ENCODE data around the gene PARD3B. TPM values are rescaled to one million over a fixed set of nuclear protein-coding genes. Genes with fewer than 3 reads are reported as not detected.

The PARD3B gene
- total and polyA plus RNA-seq, 2 of the 4 experiments (the other 2 are of a cell fraction), result 3.3 to 15.6 TPM

DNA sequence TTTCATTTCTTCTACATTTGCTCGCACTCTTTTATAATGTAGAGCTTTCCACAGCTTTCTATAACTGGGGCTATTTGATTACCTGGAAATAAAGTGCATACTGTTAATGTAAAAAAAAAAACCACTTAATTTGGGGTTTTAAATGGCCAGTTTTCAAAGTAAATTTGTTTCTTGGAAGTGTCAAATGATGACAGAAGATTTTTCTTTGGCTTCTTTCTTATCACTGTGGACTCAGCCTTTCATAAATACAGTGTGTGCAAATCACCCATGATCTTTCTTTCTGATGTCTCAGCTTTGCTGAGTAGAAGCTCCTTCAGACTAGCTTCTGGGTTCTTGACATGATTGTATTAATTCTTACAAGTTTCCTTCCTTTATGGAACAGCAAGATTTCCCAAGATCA, 525.6 kb downstream of the PARD3B start:
- H3K9me3 ChIP-seq (ENCODE audit: control insufficient read depth, insufficient read depth, low read length), result no peaks in the 10 kb centered on the region
- H3K27ac ChIP-seq (ENCODE audit: insufficient read depth, low read length), result no peak overlapping the region
- no peak overlapping the region for H2BK120ac ChIP-seq (ENCODE audit: low read depth, low read length)
- intact Hi-C loops (cut with micrococcal nuclease) (no loop called here), dilution Hi-C loops (cut with HindIII; ENCODE audit: low sequenced_read_pairs, unreplicated experiment) (no loop called here), in situ Hi-C loops (cut with MboI; ENCODE audit: low sequenced_read_pairs) (no loop called here)
- TF ChIP-seq CEBPB (IDR thresholded peaks at IDR 0.05; ENCODE audit: low read depth, low read length) (no peak), BHLHE40 (IDR thresholded peaks at IDR 0.05; ENCODE audit: low read depth, low read length) (no peak), MAZ (IDR thresholded peaks at IDR 0.05; ENCODE audit: borderline replicate concordance, low read depth, low read length) (no peak), MAFK (IDR thresholded peaks at IDR 0.05; ENCODE audit: low read depth, low read length) (no peak), RCOR1 (IDR thresholded peaks at IDR 0.05; ENCODE audit: insufficient replicate concordance, low read length) (no peak), RAD21 (IDR thresholded peaks at IDR 0.05; ENCODE audit: low read length) (no peak), FOS (IDR thresholded peaks at IDR 0.05; ENCODE audit: low read depth, low read length) (no peak), SMC3 (IDR thresholded peaks at IDR 0.05; ENCODE audit: low read depth, low read length) (no peak), MXI1 (IDR thresholded peaks at IDR 0.05; ENCODE audit: borderline replicate concordance, low read depth, low read length) (no peak), NFE2L2 (IDR thresholded peaks at IDR 0.05; ENCODE audit: low read depth, low read length) (no peak)
- TF ChIP-seq, protein P1, sequence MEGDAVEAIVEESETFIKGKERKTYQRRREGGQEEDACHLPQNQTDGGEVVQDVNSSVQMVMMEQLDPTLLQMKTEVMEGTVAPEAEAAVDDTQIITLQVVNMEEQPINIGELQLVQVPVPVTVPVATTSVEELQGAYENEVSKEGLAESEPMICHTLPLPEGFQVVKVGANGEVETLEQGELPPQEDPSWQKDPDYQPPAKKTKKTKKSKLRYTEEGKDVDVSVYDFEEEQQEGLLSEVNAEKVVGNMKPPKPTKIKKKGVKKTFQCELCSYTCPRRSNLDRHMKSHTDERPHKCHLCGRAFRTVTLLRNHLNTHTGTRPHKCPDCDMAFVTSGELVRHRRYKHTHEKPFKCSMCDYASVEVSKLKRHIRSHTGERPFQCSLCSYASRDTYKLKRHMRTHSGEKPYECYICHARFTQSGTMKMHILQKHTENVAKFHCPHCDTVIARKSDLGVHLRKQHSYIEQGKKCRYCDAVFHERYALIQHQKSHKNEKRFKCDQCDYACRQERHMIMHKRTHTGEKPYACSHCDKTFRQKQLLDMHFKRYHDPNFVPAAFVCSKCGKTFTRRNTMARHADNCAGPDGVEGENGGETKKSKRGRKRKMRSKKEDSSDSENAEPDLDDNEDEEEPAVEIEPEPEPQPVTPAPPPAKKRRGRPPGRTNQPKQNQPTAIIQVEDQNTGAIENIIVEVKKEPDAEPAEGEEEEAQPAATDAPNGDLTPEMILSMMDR (conservative IDR thresholded peaks at IDR 0.05; ENCODE audit: low read depth, low read length), result no peak
- TF ChIP-seq, protein P2, sequence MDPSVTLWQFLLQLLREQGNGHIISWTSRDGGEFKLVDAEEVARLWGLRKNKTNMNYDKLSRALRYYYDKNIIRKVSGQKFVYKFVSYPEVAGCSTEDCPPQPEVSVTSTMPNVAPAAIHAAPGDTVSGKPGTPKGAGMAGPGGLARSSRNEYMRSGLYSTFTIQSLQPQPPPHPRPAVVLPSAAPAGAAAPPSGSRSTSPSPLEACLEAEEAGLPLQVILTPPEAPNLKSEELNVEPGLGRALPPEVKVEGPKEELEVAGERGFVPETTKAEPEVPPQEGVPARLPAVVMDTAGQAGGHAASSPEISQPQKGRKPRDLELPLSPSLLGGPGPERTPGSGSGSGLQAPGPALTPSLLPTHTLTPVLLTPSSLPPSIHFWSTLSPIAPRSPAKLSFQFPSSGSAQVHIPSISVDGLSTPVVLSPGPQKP (IDR thresholded peaks at IDR 0.05; ENCODE audit: borderline replicate concordance, low read depth, low read length), result no peak
- CTCF ChIA-PET, result interaction anchor here (0.7 kb wide), 1 partner anchor 23 kb away, joined by 6 read pairs; no protein-coding TSS in a partner anchor
- no TSS peak for BruUV-seq (replicated peaks)
- no peak overlapping the region for H3K18ac ChIP-seq (ENCODE audit: low read depth, low read length)
- POLR2A ChIA-PET (ENCODE audit: unreplicated experiment), result no interaction called here
- H3K4me2 ChIP-seq (ENCODE audit: low read depth, low read length), result no peak overlapping the region
- H2BK5ac ChIP-seq (ENCODE audit: low read depth, low read length, poor library complexity, severe bottlenecking), result no peak overlapping the region
- H2AK5ac ChIP-seq (ENCODE audit: low read depth, low read length), result no peak overlapping the region
- H3K23ac ChIP-seq (ENCODE audit: low read depth, low read length), result no peak overlapping the region
- no peak overlapping the region for H4K8ac ChIP-seq (ENCODE audit: low read depth in 2 of 2, low read length in 2 of 2)
- H2AFZ ChIP-seq (replicated peaks; ENCODE audit: low read length, poor library complexity), result no peak overlapping the region
- ATAC-seq (ENCODE audit: low read depth), result no peak
- no peak overlapping the region for H2AK9ac ChIP-seq (replicated peaks; ENCODE audit: low read depth, low read length, poor library complexity)
- no CpG with 5 or more reads among the region's 1 CpG for WGBS, 2 experiments (ENCODE audit: extremely low coverage in 2 of 2, insufficient read length in 1 of 2)
- H3K4me3 ChIP-seq (ENCODE audit: insufficient read depth, low read depth, low read length), result no peak overlapping the region
- H4K20me1 ChIP-seq (ENCODE audit: insufficient read depth, low read length), result no peaks in the 10 kb centered on the region
- no peaks in the 10 kb centered on the region for H3K27me3 ChIP-seq (ENCODE audit: control insufficient read depth, insufficient read depth, low read length)
- H4K5ac ChIP-seq (ENCODE audit: low read depth, low read length), result no peak overlapping the region
- H3K9me1 ChIP-seq (ENCODE audit: insufficient read depth, low read length), result no peaks in the 10 kb centered on the region; the same call in none of the 2 replicates
- no peak overlapping the region for H2BK15ac ChIP-seq (ENCODE audit: low read depth, low read length)
- no peak overlapping the region for H3K56ac ChIP-seq (ENCODE audit: extremely low read depth, insufficient read depth, low read length)
- H3K79me1 ChIP-seq (ENCODE audit: low read depth in 1 of 2, low read length in 2 of 2), result 0 out of 4 replicates have a peak, but pooled peaks cover 0 to 4% of the 10 kb centered on the region in 2 experiments
- H3K36me3 ChIP-seq (ENCODE audit: control insufficient read depth, insufficient read depth, low read length), result no peaks in the 10 kb centered on the region
- H3K4ac ChIP-seq (ENCODE audit: low read depth, low read length), result no peak overlapping the region
- no peak overlapping the region for H2BK20ac ChIP-seq (ENCODE audit: low read depth, low read length)
- H3K9ac ChIP-seq (ENCODE audit: low read depth, low read length), result no peak overlapping the region
- no peaks in the 10 kb centered on the region for H3K4me1 ChIP-seq (ENCODE audit: control insufficient read depth, insufficient read depth, low read length)
- DNase-seq, result no peak
- no peak overlapping the region for H4K91ac ChIP-seq (ENCODE audit: insufficient read depth, low read depth, low read length)
- no peak overlapping the region for H3K14ac ChIP-seq (replicated peaks; ENCODE audit: low read depth, low read length)
